ENCODE results near the gene AK5.

Gene AK5

DNA sequence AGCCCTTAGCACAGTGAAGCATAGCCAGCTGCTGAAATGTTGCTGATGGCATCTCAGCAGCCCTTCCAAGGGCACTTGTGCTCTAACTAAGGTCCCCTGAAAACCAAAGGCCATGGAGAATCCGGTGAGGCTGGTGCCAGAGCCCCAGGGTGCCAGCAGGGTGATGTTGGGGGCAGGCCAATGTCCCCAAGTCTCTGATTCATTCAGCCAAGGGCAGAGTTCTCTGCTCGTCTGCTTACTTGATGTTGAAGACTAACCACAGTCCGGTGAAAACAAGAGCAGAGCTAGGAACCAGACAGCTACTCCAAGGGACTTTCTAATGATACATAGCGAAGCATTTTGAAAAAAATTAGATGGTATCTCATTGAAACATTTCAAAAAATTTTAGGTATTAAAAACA lies 250.8 kb downstream of the AK5 start:
- no peak for TF ChIP-seq CTCF (IDR thresholded peaks at IDR 0.05; ENCODE audit: insufficient read depth, low read depth, low read length, missing control alignments)
- H3K4me3 ChIP-seq (ENCODE audit: low read depth, low read length) = no peak overlapping the region
- no peak for DNase-seq (ENCODE audit: low read depth)

DNA sequence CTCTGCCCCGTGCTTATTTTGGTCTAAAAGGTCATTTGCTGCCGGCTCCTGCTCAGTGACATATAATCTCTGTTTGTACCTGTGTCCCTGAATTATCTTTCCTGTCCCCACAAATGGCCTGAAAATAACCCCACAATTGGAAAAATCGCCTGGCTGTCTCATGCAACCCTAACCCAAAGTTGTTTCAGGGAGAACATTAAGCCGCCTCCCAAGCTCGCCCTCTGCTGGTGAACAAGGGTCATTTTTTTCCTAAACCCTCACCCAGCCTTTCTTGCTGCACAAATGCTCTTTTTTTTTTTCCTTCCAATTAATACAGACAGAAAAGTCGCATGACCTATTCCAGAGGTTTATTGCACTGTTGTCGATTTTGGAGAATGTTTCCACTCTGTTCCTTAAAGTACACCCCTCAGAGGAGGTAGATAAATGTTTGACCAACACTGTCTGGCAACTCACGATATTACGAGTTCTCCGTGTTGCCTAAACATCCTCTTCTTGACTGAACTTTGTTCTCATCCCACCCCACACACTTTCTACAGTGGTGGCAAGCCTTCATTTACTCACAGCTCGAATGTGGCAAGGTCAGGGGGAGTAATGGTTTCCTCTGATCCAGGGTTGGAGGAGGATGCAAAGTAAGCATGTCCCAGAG lies 252.0 kb downstream of the AK5 start:
- DNase-seq (ENCODE audit: low read depth) = peak; percentile 64
- no peak overlapping the region for H3K4me3 ChIP-seq (ENCODE audit: low read depth, low read length)
- peak; percentile 83 for TF ChIP-seq CTCF (IDR thresholded peaks at IDR 0.05; ENCODE audit: insufficient read depth, low read depth, low read length, missing control alignments)

DNA sequence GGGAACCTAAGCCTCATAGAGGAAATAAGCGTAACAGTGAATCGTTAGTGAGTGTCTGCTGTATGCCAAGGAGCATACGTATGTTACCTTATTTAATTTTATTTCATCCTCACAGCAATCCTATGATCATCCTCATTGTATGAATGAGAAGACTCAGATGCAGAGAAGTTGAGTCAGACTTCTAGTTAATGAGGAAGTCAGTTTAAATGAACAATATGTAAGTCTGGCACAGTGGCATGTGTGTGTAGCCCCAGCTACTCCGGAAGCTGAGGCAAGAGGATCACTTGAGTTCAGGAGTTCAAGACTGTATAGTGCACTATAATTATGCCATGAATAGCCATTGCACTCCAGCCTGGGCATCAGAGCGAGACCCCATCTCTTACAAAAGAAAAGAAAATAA lies 252.6 kb downstream of the AK5 start:
- H3K4me3 ChIP-seq (ENCODE audit: low read depth, low read length) = no peak overlapping the region
- no peak for TF ChIP-seq CTCF (IDR thresholded peaks at IDR 0.05; ENCODE audit: insufficient read depth, low read depth, low read length, missing control alignments)
- DNase-seq (ENCODE audit: low read depth) = no peak

- H3K4me3 ChIP-seq (ENCODE audit: low read depth, low read length) = no peak overlapping the region
These were observed 255.0 kb downstream of the AK5 start for GRCh38 chr1:77536813-77537212.

DNA sequence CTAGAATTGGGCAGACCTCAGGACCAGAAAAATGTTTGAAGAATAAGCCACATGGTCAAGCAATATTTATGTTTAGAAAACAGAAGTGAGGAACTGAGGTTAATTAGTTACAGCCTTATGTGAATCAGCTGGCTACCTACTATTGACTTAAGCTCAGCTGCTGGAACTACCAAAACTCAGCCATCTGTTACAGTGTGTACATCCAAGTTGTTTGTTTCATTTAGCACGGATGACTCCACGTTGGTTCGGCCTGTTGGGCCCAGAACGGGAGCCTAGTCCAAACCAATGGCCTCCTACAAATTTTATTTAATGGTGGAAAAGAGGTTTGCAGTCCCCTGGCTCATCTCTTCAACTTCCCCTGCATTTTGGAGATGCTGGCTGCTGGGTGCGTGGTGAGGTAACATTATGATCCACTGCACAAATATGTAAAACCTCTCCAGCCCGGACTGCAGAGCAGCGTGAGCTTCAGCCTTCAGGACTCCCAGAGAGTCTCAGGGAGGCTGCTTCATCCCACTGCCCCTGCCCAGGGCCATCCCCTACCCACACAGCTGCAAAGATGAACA lies 257.2 kb downstream of the AK5 start:
- TF ChIP-seq CTCF (IDR thresholded peaks at IDR 0.05; ENCODE audit: insufficient read depth, low read depth, low read length, missing control alignments) = no peak
- no peak overlapping the region for H3K4me3 ChIP-seq (ENCODE audit: low read depth, low read length)
- peak; percentile 23 for DNase-seq (ENCODE audit: low read depth)

More at GRCh38 chr1:77536813-77537212, 255.0 kb downstream of the AK5 start:
- no peak for TF ChIP-seq CTCF (IDR thresholded peaks at IDR 0.05; ENCODE audit: insufficient read depth, low read depth, low read length, missing control alignments)
- no peak for DNase-seq (ENCODE audit: low read depth)

GRCh38 chr1:77539519-77540142 lies 257.8 kb downstream of the AK5 start:
- no peak overlapping the region for H3K4me3 ChIP-seq (ENCODE audit: low read depth, low read length)
- no peak for TF ChIP-seq CTCF (IDR thresholded peaks at IDR 0.05; ENCODE audit: insufficient read depth, low read depth, low read length, missing control alignments)
- DNase-seq (ENCODE audit: low read depth) = no peak

All from GM12865 (cell line).